Adrenal gland (tissue), 12 donors: ENCODE results near the gene MBOAT7. TPM values are rescaled to one million over a fixed set of nuclear protein-coding genes. Genes with fewer than 3 reads are reported as not detected.

ENCODE experiments used
- DNase-seq, 7 donors: peaks; one replicate each; pipeline ENCODE4 v3.0.0-alpha.2; 2019 to 2020
- H3K27ac ChIP-seq, 5 donors: fragments of 200-600 bp; sonication (generic) in 4 of 5; 1 replicate in 3 of 5; 2 replicates in 2 of 5; pipeline versions ENCODE4 v1.5.1 to v1.8.0; 2016 to 2020; ENCODE audit warnings: mild to moderate bottlenecking in 1 of 5
- H3K27me3 ChIP-seq: fragments of 200-600 bp; 2 replicates; pipeline ENCODE4 v1.8.0; 2021
- H3K36me3 ChIP-seq, 2 donors: fragments of 200-600 bp; replicated peaks in 1 of 2; 1 replicate in 1 of 2; 2 replicates in 1 of 2; pipeline versions ENCODE4 v1.5.1 to v1.8.0; 2018 to 2022
- H3K4me1 ChIP-seq, 2 donors: fragments of 200-600 bp; replicated peaks in 1 of 2; 1 replicate in 1 of 2; 2 replicates in 1 of 2; pipeline versions ENCODE4 v1.5.1 to v1.8.0; 2018 to 2021
- H3K4me3 ChIP-seq, 4 donors: fragments of 200-600 bp; sonication (generic) in 3 of 4; one replicate each; pipeline ENCODE4 v1.5.1; 2016 to 2018
- H3K9me3 ChIP-seq, 3 donors: fragments of 200-600 bp; sonication (generic) in 1 of 3; replicated peaks in 1 of 3; 1 replicate in 2 of 3; 2 replicates in 1 of 3; pipeline versions ENCODE4 v1.5.1 to v1.8.0; 2016 to 2021
- CTCF ChIP-seq, 6 experiments: fragments of 450-650 bp in 4 of 6; fragments of 200-600 bp in 2 of 6; sonication (generic) in 1 of 6; IDR thresholded peaks; 1 replicate in 5 of 6; 2 replicates in 1 of 6; pipeline versions ENCODE4 v1.5.1 to v1.8.0; 2016 to 2021; ENCODE audit warnings: antibody characterized with exemption in 6 of 6, mild to moderate bottlenecking in 2 of 6, moderate library complexity in 1 of 6
- POLR2A ChIP-seq, 2 donors: fragments of 450-650 bp; IDR thresholded peaks; one replicate each; pipeline ENCODE4 v1.6.1; 2017; ENCODE audit warnings: antibody characterized with exemption in 2 of 2, mild to moderate bottlenecking in 2 of 2, moderate library complexity in 1 of 2
- WGBS, 4 donors: extraction: QIAGEN DNeasy Blood & Tissue Kit in 2 of 4; methylation state at CpG; one replicate each; pipeline versions ENCODE4 v1.1.5 to v1.1.7; 2013 to 2017; 5-methylcytosine and 5-hydroxymethylcytosine counted together
- intact Hi-C, 2 donors: fragments of 100-400 bp; cut with DNase I; formaldehyde crosslinking; loops; one replicate each; pipeline versions ENCODE4 v1.14.1 to v1.15.0; 2022 to 2023
- polyA plus RNA-seq, 3 donors: library from polyadenylated mRNA; stranded (reverse); fragments of 200-250 nt in 2 of 3; fragments of 350-450 nt in 1 of 3; fragmentation: Illumina TruSeq in 1 of 3; extraction: RNeasy Lipid Tissue Mini Kit (QIAGEN cat#74804) in 1 of 3; gene quantifications; one replicate each; pipeline ENCODE4 v1.2.3, GENCODE V29; 2013 to 2014
- total RNA-seq, 9 donors: library from RNA; depleted of rRNA in 4 of 9; stranded (reverse); fragments of >200 nt in 4 of 9; fragments of 120-200 nt in 1 of 9; fragmentation: NEBNext Ultra II Directional in 1 of 9; extraction: Animal tissue kit (Norgen Biotek cat#: 25700) in 1 of 9; gene quantifications; one replicate each; pipeline versions ENCODE4 v1.1.0 to v1.2.4, GENCODE V29; 2013 to 2023
- donor health status: healthy with polysubstance abuse.
- donor health status: Bipolar disorder and iron deficiency.
- donor health status: DM: yes; HTN: yes; CAD: no.
- donor health status: DM: no; HTN: no; CAD: no.
- donor health status: DM: no; HTN: no; CAD: no.
- donor health status: DM: yes; HTN: yes; CAD: no.

The MBOAT7 gene
- total and polyA plus RNA-seq, 12 donors = 98.0 to 670 (median 327) TPM

- no peak overlapping the region for H3K4me3 ChIP-seq
- no peaks in the 10 kb centered on the region for H3K27me3 ChIP-seq
- 69 to 92% (median 88%) methylated on average over 3 to 19 of the region's 19 CpGs for WGBS, 4 donors
- intact Hi-C loops = no loop called here
- peaks cover 0 to 97% of the 10 kb centered on the region in 2 donors for H3K36me3 ChIP-seq
- no peaks in the 10 kb centered on the region for H3K9me3 ChIP-seq
- no peak for DNase-seq
- no peak for TF ChIP-seq POLR2A (IDR thresholded peaks at IDR 0.05)
- no peak for TF ChIP-seq CTCF (IDR thresholded peaks at IDR 0.05)
- H3K27ac ChIP-seq = no peak overlapping the region
- no peaks in the 10 kb centered on the region for H3K4me1 ChIP-seq
Observed at GRCh38 chr19:54124393-54124792, 65.0 kb downstream of the MBOAT7 start.

- Histone ChIP-seq H3K9me3 (no peaks in the 10 kb centered on the region), H3K27me3 (no peaks in the 10 kb centered on the region), H3K4me1 (no peaks in the 10 kb centered on the region), H3K36me3 (peaks cover 0 to 92% of the 10 kb centered on the region in 2 donors), H3K4me3 (no peak overlapping the region), H3K27ac (no peak overlapping the region)
- intact Hi-C loops = no loop called here
- no peak for DNase-seq
- TF ChIP-seq POLR2A (IDR thresholded peaks at IDR 0.05) = no peak
- TF ChIP-seq CTCF (IDR thresholded peaks at IDR 0.05) = no peak
- WGBS, 4 donors = 90 to 100% (median 92%) methylated on average over 4 to 17 of the region's 17 CpGs
Observed at GRCh38 chr19:54123682-54124081, 65.7 kb downstream of the MBOAT7 start.

Other genes with a start within 250 kb of the MBOAT7 start
- gene CACNG8, start 226.6 kb downstream of the MBOAT7 start, total RNA-seq = under 1 TPM in 3 of 9 donors, not detected in 6; under 0.01 to 0.06 (median 0.04) TPM
- gene CACNG8, start 226.6 kb downstream of the MBOAT7 start, polyA plus RNA-seq = under 1 TPM in 2 of 3 donors, not detected in 1; under 0.01 to 0.03 TPM
- gene CACNG6, start 197.9 kb downstream of the MBOAT7 start, total RNA-seq = not detected
- gene CACNG6, start 197.9 kb downstream of the MBOAT7 start, polyA plus RNA-seq = not detected
- gene VSTM1, start 125.7 kb downstream of the MBOAT7 start, total RNA-seq = under 1 TPM in 1 of 9 donors, not detected in 8; 0.83 TPM
- gene VSTM1, start 125.7 kb downstream of the MBOAT7 start, polyA plus RNA-seq = not detected
- not detected for gene TARM1, start 108.2 kb downstream of the MBOAT7 start, total RNA-seq
- not detected for gene TARM1, start 108.2 kb downstream of the MBOAT7 start, polyA plus RNA-seq
- 1 to 10 TPM in 6 of 9 donors, under 1 TPM in 2, not detected in 1; 0.11 to 6.6 (median 2.2) TPM for gene OSCAR, start 88.8 kb downstream of the MBOAT7 start, total RNA-seq
- 1 to 10 TPM in 2 of 3 donors, under 1 TPM in 1; 0.55 to 6.0 (median 3.3) TPM for gene OSCAR, start 88.8 kb downstream of the MBOAT7 start, polyA plus RNA-seq
- 100 to 1,000 TPM in 6 of 9 donors, 10 to 100 TPM in 3; 33.2 to 257 (median 150) TPM for gene NDUFA3, start 86.7 kb downstream of the MBOAT7 start, total RNA-seq
- gene NDUFA3, start 86.7 kb downstream of the MBOAT7 start, polyA plus RNA-seq = 1,000 to 10,000 TPM in 2 of 3 donors, 100 to 1,000 TPM in 1; 237 to 1,730 (median 1,627) TPM
- gene TFPT, start 73.9 kb downstream of the MBOAT7 start, total RNA-seq = 10 to 100 TPM; 19.5 to 28.0 (median 24.1) TPM
- 10 to 100 TPM; 11.4 to 58.6 (median 40.4) TPM for gene TFPT, start 73.9 kb downstream of the MBOAT7 start, polyA plus RNA-seq
- gene PRPF31, start 73.8 kb downstream of the MBOAT7 start, total RNA-seq = 10 to 100 TPM; 36.1 to 72.5 (median 49.5) TPM
- 10 to 100 TPM; 54.4 to 91.7 (median 74.6) TPM for gene PRPF31, start 73.8 kb downstream of the MBOAT7 start, polyA plus RNA-seq
- 10 to 100 TPM in 8 of 9 donors, 1 to 10 TPM in 1; 8.3 to 61.0 (median 46.7) TPM for gene CNOT3, start 51.8 kb downstream of the MBOAT7 start, total RNA-seq
- gene CNOT3, start 51.8 kb downstream of the MBOAT7 start, polyA plus RNA-seq = 10 to 100 TPM; 47.0 to 82.3 (median 66.6) TPM
- gene LENG1, start 29.9 kb downstream of the MBOAT7 start, total RNA-seq = 10 to 100 TPM in 3 of 9 donors, 1 to 10 TPM in 6; 5.0 to 21.7 (median 9.5) TPM
- gene LENG1, start 29.9 kb downstream of the MBOAT7 start, polyA plus RNA-seq = 10 to 100 TPM in 2 of 3 donors, 1 to 10 TPM in 1; 5.7 to 22.0 (median 14.8) TPM
- 10 to 100 TPM in 1 of 9 donors, 1 to 10 TPM in 6, under 1 TPM in 2; 0.55 to 18.2 (median 1.3) TPM for gene TMC4, start 16.4 kb downstream of the MBOAT7 start, total RNA-seq
- 10 to 100 TPM in 1 of 3 donors, 1 to 10 TPM in 1, under 1 TPM in 1; 0.48 to 10.5 (median 1.5) TPM for gene TMC4, start 16.4 kb downstream of the MBOAT7 start, polyA plus RNA-seq
- gene TSEN34, start 1.7 kb upstream of the MBOAT7 start, total RNA-seq = 100 to 1,000 TPM in 5 of 9 donors, 10 to 100 TPM in 4; 52.6 to 201 (median 107) TPM
- gene TSEN34, start 1.7 kb upstream of the MBOAT7 start, polyA plus RNA-seq = 10 to 100 TPM; 21.5 to 41.2 (median 26.1) TPM
- 1,000 to 10,000 TPM in 8 of 9 donors, 100 to 1,000 TPM in 1; 928 to 2,677 (median 1,796) TPM for gene RPS9, start 11.3 kb upstream of the MBOAT7 start, total RNA-seq
- gene RPS9, start 11.3 kb upstream of the MBOAT7 start, polyA plus RNA-seq = 1,000 to 10,000 TPM in 2 of 3 donors, 100 to 1,000 TPM in 1; 545 to 3,006 (median 1,900) TPM
- gene LILRB3, start 33.4 kb upstream of the MBOAT7 start, total RNA-seq = 10 to 100 TPM in 6 of 9 donors, 1 to 10 TPM in 1, under 1 TPM in 2; 0.22 to 56.2 (median 11.7) TPM
- gene LILRB3, start 33.4 kb upstream of the MBOAT7 start, polyA plus RNA-seq = 10 to 100 TPM in 1 of 3 donors, 1 to 10 TPM in 2; 2.8 to 32.6 (median 9.5) TPM
- gene LILRA6, start 53.2 kb upstream of the MBOAT7 start, total RNA-seq = 1 to 10 TPM in 7 of 9 donors, under 1 TPM in 2; 0.30 to 9.3 (median 5.4) TPM
- gene LILRA6, start 53.2 kb upstream of the MBOAT7 start, polyA plus RNA-seq = 1 to 10 TPM; 2.5 to 8.5 (median 3.9) TPM
- gene LILRB5, start 67.7 kb upstream of the MBOAT7 start, total RNA-seq = 10 to 100 TPM in 8 of 9 donors, 1 to 10 TPM in 1; 4.2 to 68.6 (median 37.2) TPM
- 10 to 100 TPM in 2 of 3 donors, 1 to 10 TPM in 1; 9.8 to 23.0 (median 22.4) TPM for gene LILRB5, start 67.7 kb upstream of the MBOAT7 start, polyA plus RNA-seq
- gene LILRB2, start 91.5 kb upstream of the MBOAT7 start, total RNA-seq = 10 to 100 TPM in 2 of 9 donors, 1 to 10 TPM in 5, under 1 TPM in 2; 0.50 to 14.7 (median 7.2) TPM
- 10 to 100 TPM in 2 of 3 donors, 1 to 10 TPM in 1; 4.2 to 16.5 (median 10.7) TPM for gene LILRB2, start 91.5 kb upstream of the MBOAT7 start, polyA plus RNA-seq
- 1 to 10 TPM in 6 of 9 donors, under 1 TPM in 2, not detected in 1; 0.72 to 6.2 (median 3.0) TPM for gene LILRA5, start 123.6 kb upstream of the MBOAT7 start, total RNA-seq
- gene LILRA5, start 123.6 kb upstream of the MBOAT7 start, polyA plus RNA-seq = 1 to 10 TPM; 1.9 to 3.1 (median 2.1) TPM
- 1 to 10 TPM in 1 of 9 donors, under 1 TPM in 4, not detected in 4; 0.06 to 1.3 (median 0.24) TPM for gene LILRA4, start 149.6 kb upstream of the MBOAT7 start, total RNA-seq
- gene LILRA4, start 149.6 kb upstream of the MBOAT7 start, polyA plus RNA-seq = not detected
- gene LAIR1, start 175.4 kb upstream of the MBOAT7 start, total RNA-seq = 10 to 100 TPM in 8 of 9 donors, 1 to 10 TPM in 1; 3.5 to 80.7 (median 49.4) TPM
- 10 to 100 TPM; 14.4 to 39.2 (median 21.6) TPM for gene LAIR1, start 175.4 kb upstream of the MBOAT7 start, polyA plus RNA-seq
- gene TTYH1, start 225.9 kb upstream of the MBOAT7 start, total RNA-seq = 1 to 10 TPM in 3 of 9 donors, under 1 TPM in 3, not detected in 3; 0.61 to 4.0 (median 1.2) TPM
- gene TTYH1, start 225.9 kb upstream of the MBOAT7 start, polyA plus RNA-seq = 1 to 10 TPM in 2 of 3 donors, not detected in 1; 1.6 to 1.7 TPM